Fibroblast of lung (primary cell): Measurements from ENCODE around the gene C17orf50.

ENCODE experiments used
- EZH2 ChIP-seq: IDR thresholded peaks from 2 replicates; pipeline ENCODE4 v1.5.1; 2012; ENCODE audit warnings: low read length, control low read depth, mild to moderate bottlenecking; ENCODE audit errors: missing control alignments
- TF ChIP-seq, protein P1 (sequence below), 2 donors: IDR thresholded peaks in 1 of 2; conservative IDR thresholded peaks in 1 of 2; 1 replicate in 1 of 2; 2 replicates in 1 of 2; pipeline ENCODE4 v1.5.1; 2011 to 2012; ENCODE audit warnings: low read length in 2 of 2, control low read depth in 1 of 2, inconsistent platforms in 1 of 2, low read depth in 1 of 2, mild to moderate bottlenecking in 1 of 2

DNA sequence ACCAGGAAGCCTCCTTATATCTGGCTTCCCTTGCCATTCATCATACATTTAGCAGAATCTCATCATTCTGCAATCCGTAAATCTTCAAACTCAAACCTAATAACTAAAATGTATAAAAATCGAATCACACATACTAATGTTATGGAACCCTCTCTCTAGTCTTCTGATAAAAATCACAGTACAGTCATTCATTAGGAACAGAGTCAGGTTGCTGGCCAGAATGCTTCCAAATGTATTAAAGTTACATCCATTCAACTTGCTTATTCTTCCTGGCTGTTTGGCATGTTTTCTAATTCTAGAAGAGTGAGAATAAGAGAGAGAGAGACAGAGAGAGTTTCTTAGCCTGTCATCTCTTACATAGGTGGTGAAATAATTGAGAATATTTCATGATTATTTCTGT, 45.7 kb upstream of the C17orf50 start:
- TF ChIP-seq, protein P1, sequence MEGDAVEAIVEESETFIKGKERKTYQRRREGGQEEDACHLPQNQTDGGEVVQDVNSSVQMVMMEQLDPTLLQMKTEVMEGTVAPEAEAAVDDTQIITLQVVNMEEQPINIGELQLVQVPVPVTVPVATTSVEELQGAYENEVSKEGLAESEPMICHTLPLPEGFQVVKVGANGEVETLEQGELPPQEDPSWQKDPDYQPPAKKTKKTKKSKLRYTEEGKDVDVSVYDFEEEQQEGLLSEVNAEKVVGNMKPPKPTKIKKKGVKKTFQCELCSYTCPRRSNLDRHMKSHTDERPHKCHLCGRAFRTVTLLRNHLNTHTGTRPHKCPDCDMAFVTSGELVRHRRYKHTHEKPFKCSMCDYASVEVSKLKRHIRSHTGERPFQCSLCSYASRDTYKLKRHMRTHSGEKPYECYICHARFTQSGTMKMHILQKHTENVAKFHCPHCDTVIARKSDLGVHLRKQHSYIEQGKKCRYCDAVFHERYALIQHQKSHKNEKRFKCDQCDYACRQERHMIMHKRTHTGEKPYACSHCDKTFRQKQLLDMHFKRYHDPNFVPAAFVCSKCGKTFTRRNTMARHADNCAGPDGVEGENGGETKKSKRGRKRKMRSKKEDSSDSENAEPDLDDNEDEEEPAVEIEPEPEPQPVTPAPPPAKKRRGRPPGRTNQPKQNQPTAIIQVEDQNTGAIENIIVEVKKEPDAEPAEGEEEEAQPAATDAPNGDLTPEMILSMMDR (conservative IDR thresholded peaks at IDR 0.05 in 1 of 2, IDR thresholded peaks at IDR 0.05 in 1 of 2; ENCODE audit: low read depth in 1 of 2, low read length in 2 of 2), result no peak
- no peak for TF ChIP-seq EZH2
